Stimulated activated CD8-positive, alpha-beta memory T cell treated with anti-CD3 and anti-CD28 coated beads, Interleukin-4, amount 100 ng/mL, for 48 hours (primary cell): ENCODE measurements around the gene CYP39A1.
A peak's percentile ranks its signal among the peaks of the same experiment; 100 is the strongest.

ENCODE experiments used
- DNase-seq: peaks from one replicate; pipeline ENCODE4 v3.0.0-alpha.2; 2020

The CYP39A1 gene

GRCh38 chr6:46652603-46653438, at the start of gene CYP39A1, which contains the start of gene SLC25A27:
Gene CYP39A1, minus strand, starts transcription at chr6:46652818. Its CDS starts 236 bp downstream, at chr6:46652582.
Gene SLC25A27, plus strand, starts transcription at chr6:46652975. Its CDS starts 218 bp downstream, at chr6:46653193.
- peak; percentile 89 for DNase-seq

- DNase-seq: no peak
Measured at GRCh38 chr6:46699970-46700369, 47.4 kb upstream of the CYP39A1 start.

GRCh38 chr6:46690911-46691451, 38.4 kb upstream of the CYP39A1 start:
- no peak for DNase-seq

GRCh38 chr6:46690141-46690755, 37.6 kb upstream of the CYP39A1 start:
- no peak for DNase-seq

GRCh38 chr6:46689657-46690056, 37.0 kb upstream of the CYP39A1 start:
- DNase-seq: no peak

- DNase-seq: no peak
Measured at GRCh38 chr6:46688966-46689335, 36.3 kb upstream of the CYP39A1 start.

- DNase-seq: no peak
Measured at GRCh38 chr6:46688117-46688965, 35.7 kb upstream of the CYP39A1 start.

- no peak for DNase-seq
Measured at GRCh38 chr6:46687619-46688097, 35.0 kb upstream of the CYP39A1 start, which contains the start of gene TDRD6. Gene TDRD6, plus strand, starts transcription at chr6:46687885. Its CDS starts 244 bp downstream, at chr6:46688129.

GRCh38 chr6:46684771-46685170, 32.2 kb upstream of the CYP39A1 start:
- DNase-seq: no peak

GRCh38 chr6:46677314-46677654, 24.7 kb upstream of the CYP39A1 start:
- DNase-seq: no peak

GRCh38 chr6:46676604-46677313, 24.1 kb upstream of the CYP39A1 start:
- DNase-seq: no peak

GRCh38 chr6:46674410-46674809, 21.8 kb upstream of the CYP39A1 start:
- DNase-seq: no peak

- DNase-seq: no peak
Measured at GRCh38 chr6:46667377-46667776, 14.8 kb upstream of the CYP39A1 start.

GRCh38 chr6:46661483-46661882, 8.9 kb upstream of the CYP39A1 start:
- no peak for DNase-seq

- no peak for DNase-seq
Measured at GRCh38 chr6:46657642-46658041, 5.0 kb upstream of the CYP39A1 start.

- DNase-seq: no peak
Measured at GRCh38 chr6:46655803-46656202, 3.2 kb upstream of the CYP39A1 start.

- no peak for DNase-seq
Measured at GRCh38 chr6:46653439-46654195, 999 bp upstream of the CYP39A1 start.

GRCh38 chr6:46652232-46652602, 401 bp downstream of the CYP39A1 start:
- no peak for DNase-seq

- DNase-seq: no peak
Measured at GRCh38 chr6:46651816-46652215, 802 bp downstream of the CYP39A1 start.

- no peak for DNase-seq
Measured at GRCh38 chr6:46651006-46651405, 1.6 kb downstream of the CYP39A1 start.

- DNase-seq: no peak
Measured at GRCh38 chr6:46648869-46649492, 3.6 kb downstream of the CYP39A1 start.
